22Rv1 (cell line): ENCODE results near the gene HRH3.

Source experiments
- CTCF ChIP-seq: fragments of 450-650 bp; IDR thresholded peaks from 2 replicates; pipeline ENCODE4 v1.5.1; 2017; ENCODE audit warnings: mild to moderate bottlenecking
- ZFX ChIP-seq: fragments of 450-650 bp; IDR thresholded peaks from 2 replicates; pipeline ENCODE4 v1.6.1; 2017; ENCODE audit warnings: antibody characterized with exemption, borderline replicate concordance

GRCh38 chr20:62211769-62212288 lies 8.2 kb downstream of the HRH3 start:
- no peak for TF ChIP-seq CTCF
- no peak for TF ChIP-seq ZFX
